Loucy (cell line): ENCODE results near the gene MYH15.

Experiments used
- H2AFZ ChIP-seq: fragments of 200-600 bp; sonication (generic); 2 replicates; pipeline ENCODE4 v1.6.0; 2016; ENCODE audit warnings: antibody characterized with exemption, mild to moderate bottlenecking, low read length, moderate library complexity
- H3F3A ChIP-seq: fragments of 200-600 bp; 2 replicates; pipeline ENCODE4 v1.6.0; 2016; ENCODE audit warnings: antibody characterized with exemption, low read depth, mild to moderate bottlenecking
- H3K27me3 ChIP-seq: fragments of 200-600 bp; sonication (generic); 2 replicates; pipeline ENCODE4 v1.6.1; 2014; ENCODE audit warnings: low read length, mild to moderate bottlenecking; ENCODE audit not compliant: insufficient read depth, poor library complexity, severe bottlenecking
- H3K36me3 ChIP-seq: fragments of 200-600 bp; sonication (generic); 2 replicates; pipeline ENCODE4 v1.6.1; 2016; ENCODE audit warnings: low read length; ENCODE audit not compliant: insufficient read depth
- H3K4me1 ChIP-seq: fragments of 200-600 bp; sonication (generic); 2 replicates; pipeline ENCODE4 v1.5.1; 2014; ENCODE audit warnings: low read length, mild to moderate bottlenecking; ENCODE audit not compliant: insufficient read depth, poor library complexity, severe bottlenecking
- H3K4me2 ChIP-seq: fragments of 200-600 bp; sonication (generic); 2 replicates; pipeline ENCODE4 v1.6.0; 2014; ENCODE audit warnings: antibody characterized with exemption, low read length, low read depth, mild to moderate bottlenecking; ENCODE audit not compliant: poor library complexity, severe bottlenecking
- H3K4me3 ChIP-seq: fragments of 200-600 bp; sonication (generic); 2 replicates; pipeline ENCODE4 v1.5.1; 2014; ENCODE audit warnings: low read length, mild to moderate bottlenecking, mixed read lengths; ENCODE audit not compliant: poor library complexity, severe bottlenecking
- H3K79me2 ChIP-seq: fragments of 200-600 bp; sonication (generic); 2 replicates; pipeline ENCODE4 v1.6.1; 2014; ENCODE audit warnings: low read length; ENCODE audit not compliant: insufficient read depth
- H3K9ac ChIP-seq: fragments of 200-600 bp; sonication (generic); 2 replicates; pipeline ENCODE4 v1.6.0; 2014; ENCODE audit warnings: mild to moderate bottlenecking, low read depth, low read length, moderate library complexity; ENCODE audit not compliant: poor library complexity, severe bottlenecking
- H3K9me2 ChIP-seq: fragments of 200-600 bp; sonication (generic); replicated peaks from 2 replicates; pipeline ENCODE4 v1.6.1; 2016; ENCODE audit warnings: low read depth, low read length, mixed read lengths
- H3K9me3 ChIP-seq: fragments of 200-600 bp; sonication (generic); 2 replicates; pipeline ENCODE4 v1.6.1; 2014; ENCODE audit warnings: mild to moderate bottlenecking, antibody characterized with exemption, low read length, low read depth; ENCODE audit not compliant: insufficient read depth
- H4K20me1 ChIP-seq: fragments of 200-600 bp; sonication (generic); 2 replicates; pipeline ENCODE4 v1.6.0; 2014; ENCODE audit warnings: antibody characterized with exemption, low read length, mild to moderate bottlenecking; ENCODE audit not compliant: insufficient read depth, poor library complexity, severe bottlenecking
- EZH2phosphoT487 ChIP-seq: fragments of 200-600 bp; IDR thresholded peaks from 2 replicates; pipeline ENCODE4 v1.6.1; 2018; ENCODE audit warnings: antibody characterized with exemption, mild to moderate bottlenecking, moderate library complexity, borderline replicate concordance
- TF ChIP-seq, protein P1 (sequence below): fragments of 200-600 bp; sonication (generic); conservative IDR thresholded peaks from 2 replicates; pipeline ENCODE4 v1.5.1; 2014; ENCODE audit warnings: mild to moderate bottlenecking, antibody characterized with exemption, low read length

Gene MYH15

DNA sequence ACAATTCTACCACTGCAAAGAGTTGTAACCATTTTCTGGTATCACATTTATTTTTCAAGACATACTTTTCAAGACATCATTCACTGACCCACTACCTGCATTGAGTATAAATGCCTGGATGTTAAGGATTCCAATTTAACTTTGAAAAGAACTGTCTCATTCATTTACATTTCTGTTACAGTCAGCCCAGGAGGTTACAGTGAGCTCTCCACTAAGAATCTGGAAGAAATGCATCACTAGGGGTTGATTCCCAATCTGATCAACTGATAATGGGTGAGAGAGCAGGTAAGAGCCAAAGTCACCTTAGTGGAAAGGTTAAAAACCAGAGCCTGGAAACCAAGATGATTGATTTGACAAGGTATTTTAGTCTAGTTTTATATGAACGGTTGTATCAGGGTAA lies 133.0 kb downstream of the MYH15 start:
- no peak for TF ChIP-seq EZH2phosphoT487
- TF ChIP-seq, protein P1, sequence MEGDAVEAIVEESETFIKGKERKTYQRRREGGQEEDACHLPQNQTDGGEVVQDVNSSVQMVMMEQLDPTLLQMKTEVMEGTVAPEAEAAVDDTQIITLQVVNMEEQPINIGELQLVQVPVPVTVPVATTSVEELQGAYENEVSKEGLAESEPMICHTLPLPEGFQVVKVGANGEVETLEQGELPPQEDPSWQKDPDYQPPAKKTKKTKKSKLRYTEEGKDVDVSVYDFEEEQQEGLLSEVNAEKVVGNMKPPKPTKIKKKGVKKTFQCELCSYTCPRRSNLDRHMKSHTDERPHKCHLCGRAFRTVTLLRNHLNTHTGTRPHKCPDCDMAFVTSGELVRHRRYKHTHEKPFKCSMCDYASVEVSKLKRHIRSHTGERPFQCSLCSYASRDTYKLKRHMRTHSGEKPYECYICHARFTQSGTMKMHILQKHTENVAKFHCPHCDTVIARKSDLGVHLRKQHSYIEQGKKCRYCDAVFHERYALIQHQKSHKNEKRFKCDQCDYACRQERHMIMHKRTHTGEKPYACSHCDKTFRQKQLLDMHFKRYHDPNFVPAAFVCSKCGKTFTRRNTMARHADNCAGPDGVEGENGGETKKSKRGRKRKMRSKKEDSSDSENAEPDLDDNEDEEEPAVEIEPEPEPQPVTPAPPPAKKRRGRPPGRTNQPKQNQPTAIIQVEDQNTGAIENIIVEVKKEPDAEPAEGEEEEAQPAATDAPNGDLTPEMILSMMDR = no peak
- H3K4me3 ChIP-seq = no peak overlapping the region

DNA sequence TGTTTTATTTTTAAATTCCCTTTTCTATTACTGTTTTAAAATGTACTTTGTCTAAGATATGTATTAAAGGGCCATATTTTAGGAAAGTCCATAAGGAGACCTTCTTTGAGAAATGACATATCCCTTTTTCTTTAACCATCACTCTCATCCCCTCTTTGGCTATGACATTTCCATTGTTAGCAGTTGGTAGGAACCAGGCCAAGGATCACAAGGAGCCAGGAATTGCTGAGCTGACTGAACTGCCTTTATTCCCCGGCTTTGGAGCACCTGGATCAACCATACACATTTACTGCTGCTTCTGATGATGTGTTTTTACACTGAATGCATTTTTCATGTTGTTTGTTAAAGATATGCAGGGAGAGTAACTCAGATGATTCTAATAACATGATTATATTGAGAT lies 134.4 kb downstream of the MYH15 start:
- H3K4me3 ChIP-seq = no peak overlapping the region
- no peaks in the 10 kb centered on the region for H3F3A ChIP-seq
- no peak overlapping the region for H3K4me2 ChIP-seq
- H3K9ac ChIP-seq = no peak overlapping the region
- H3K27me3 ChIP-seq = no peaks in the 10 kb centered on the region
- TF ChIP-seq EZH2phosphoT487 = no peak
- TF ChIP-seq, protein P1 = no peak
- no peaks in the 10 kb centered on the region for H3K79me2 ChIP-seq
- no peaks in the 10 kb centered on the region for H3K9me3 ChIP-seq
- no peaks in the 10 kb centered on the region for H3K36me3 ChIP-seq
- no peaks in the 10 kb centered on the region for H4K20me1 ChIP-seq
- no peaks in the 10 kb centered on the region for H3K9me2 ChIP-seq
- no peaks in the 10 kb centered on the region for H3K4me1 ChIP-seq
- no peak overlapping the region for H2AFZ ChIP-seq

More for the DNA sequence above, 133.0 kb downstream of the MYH15 start:
- Histone ChIP-seq H3K79me2 (no peaks in the 10 kb centered on the region), H3K4me1 (peaks cover 3% of the 10 kb centered on the region), H3K27me3 (no peaks in the 10 kb centered on the region), H4K20me1 (no peaks in the 10 kb centered on the region), H3K9ac (no peak overlapping the region), H3F3A (no peaks in the 10 kb centered on the region), H3K4me2 (no peak overlapping the region), H3K36me3 (no peaks in the 10 kb centered on the region), H3K9me2 (no peaks in the 10 kb centered on the region), H2AFZ (no peak overlapping the region), H3K9me3 (no peaks in the 10 kb centered on the region)

DNA sequence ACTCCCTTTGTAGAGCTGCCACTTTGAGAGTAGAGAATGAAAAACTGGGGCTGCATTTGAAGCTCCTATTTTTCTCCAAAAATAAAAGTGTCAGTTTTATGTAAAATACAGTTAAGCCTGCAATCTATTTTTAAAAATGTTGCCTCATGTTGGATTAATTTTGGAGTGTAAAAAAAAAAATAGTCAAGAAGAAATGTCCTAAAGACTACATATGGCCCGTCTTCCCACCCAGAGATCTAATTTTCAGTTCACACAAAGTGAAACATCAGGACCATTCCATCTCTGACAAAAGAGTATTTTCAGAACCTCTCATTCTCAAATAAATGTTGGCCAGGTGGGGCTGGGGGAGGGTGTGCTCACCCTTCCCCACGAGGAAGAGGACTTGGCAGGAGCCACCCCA lies 151.4 kb downstream of the MYH15 start:
- no peaks in the 10 kb centered on the region for H4K20me1 ChIP-seq
- no peak overlapping the region for H3K9ac ChIP-seq
- TF ChIP-seq, protein P1 = no peak
- no peak for TF ChIP-seq EZH2phosphoT487
- H3K9me2 ChIP-seq = no peaks in the 10 kb centered on the region
- H3K9me3 ChIP-seq = no peaks in the 10 kb centered on the region
- H3K4me3 ChIP-seq = no peak overlapping the region
- no peak overlapping the region for H2AFZ ChIP-seq
- H3K27me3 ChIP-seq = no peaks in the 10 kb centered on the region
- H3K79me2 ChIP-seq = no peaks in the 10 kb centered on the region
- no peaks in the 10 kb centered on the region for H3K4me1 ChIP-seq
- no peaks in the 10 kb centered on the region for H3F3A ChIP-seq
- no peaks in the 10 kb centered on the region for H3K36me3 ChIP-seq
- H3K4me2 ChIP-seq = no peak overlapping the region
